Kidney (tissue), 14 donors: ENCODE results near the gene KIAA1328. TPM values are rescaled to one million over a fixed set of nuclear protein-coding genes. Genes with fewer than 3 reads are reported as not detected.

Experiments
- DNase-seq, 5 donors: peaks; one replicate each; pipeline ENCODE4 v3.0.0-alpha.2; 2013 to 2020
- FAIRE-seq: peaks from 2 replicates; lab custom pipeline; 2012; peaks lifted over from hg19 to GRCh38; lab: Jason Lieb, UNC
- H3K27ac ChIP-seq, 2 donors: one replicate each; pipeline ENCODE4 v1.7.0; 2013; ENCODE audit warnings: low read depth in 2 of 2, low read length in 2 of 2, inconsistent platforms in 1 of 2
- H3K27me3 ChIP-seq: one replicate; pipeline ENCODE4 v1.7.1; 2013; ENCODE audit warnings: low read length, inconsistent platforms; ENCODE audit not compliant: control insufficient read depth, insufficient read depth
- H3K36me3 ChIP-seq, 3 donors: one replicate each; pipeline versions ENCODE4 v1.7.0 to v1.7.1; 2013; ENCODE audit warnings: low read length in 3 of 3, control low read depth in 1 of 3, inconsistent platforms in 1 of 3; ENCODE audit not compliant: insufficient read depth in 3 of 3, control insufficient read depth in 2 of 3
- H3K4me1 ChIP-seq, 3 donors: one replicate each; pipeline versions ENCODE4 v1.7.0 to v1.7.1; 2013; ENCODE audit warnings: low read length in 3 of 3, inconsistent platforms in 1 of 3, low read depth in 1 of 3; ENCODE audit not compliant: control insufficient read depth in 2 of 3, insufficient read depth in 2 of 3
- H3K4me3 ChIP-seq, 3 donors: one replicate each; pipeline versions ENCODE4 v1.7.0 to v1.8.1; 2013; ENCODE audit warnings: low read length in 3 of 3, control low read depth in 1 of 3, inconsistent platforms in 1 of 3
- H3K9ac ChIP-seq, 3 donors: one replicate each; pipeline versions ENCODE4 v1.7.0 to v1.7.1; 2013; ENCODE audit warnings: low read length in 3 of 3, control low read depth in 1 of 3, inconsistent platforms in 1 of 3
- H3K9me3 ChIP-seq, 3 donors: one replicate each; pipeline versions ENCODE4 v1.7.0 to v1.7.1; 2013; ENCODE audit warnings: low read length in 3 of 3, control low read depth in 1 of 3, inconsistent platforms in 1 of 3; ENCODE audit not compliant: control insufficient read depth in 2 of 3, insufficient read depth in 1 of 3
- intact Hi-C: fragments of 100-400 bp; cut with DNase I; formaldehyde crosslinking; loops from one replicate; pipeline ENCODE4 v1.11.1; 2022
- polyA plus RNA-seq: library from polyadenylated mRNA; stranded (reverse); fragments of 350-450 nt; fragmentation: Illumina TruSeq; extraction: RNeasy Lipid Tissue Mini Kit (QIAGEN cat#74804); gene quantifications from one replicate; pipeline ENCODE4 v1.2.3, GENCODE V29; 2014; ENCODE audit warnings: low read depth, low replicate concordance; ENCODE audit not compliant: insufficient read depth
- total RNA-seq: library from RNA; stranded (reverse); fragmentation: NEBNext Ultra II Directional; extraction: Animal tissue kit (Norgen Biotek cat#: 25700); gene quantifications from one replicate; pipeline ENCODE4 v1.2.1, GENCODE V29; 2021
- TF ChIP-seq, protein P1 (sequence below): IDR thresholded peaks from 3 replicates; pipeline ENCODE4 v1.5.1; 2012; ENCODE audit warnings: mild to moderate bottlenecking, moderate library complexity, borderline replicate concordance; ENCODE audit not compliant: insufficient read depth; ENCODE audit errors: extremely low read depth
- donor health status: control.
- donor health status: control.
- donor health status: control.
- donor health status: control.
- donor health status: control.
- donor health status: DM: yes; HTN: yes; CAD: no.
- donor health status: Normal renal cell carcinoma (clear cell type).

The KIAA1328 gene
- total and polyA plus RNA-seq, 2 donors from 2014 or later: 2.7 to 11.6 TPM

- Histone ChIP-seq H3K4me1 (peaks cover 0 to 13% (median 2%) of the 10 kb centered on the region in 3 donors), H3K27ac (no peak overlapping the region), H3K9ac (no peak overlapping the region), H3K9me3 (no peaks in the 10 kb centered on the region), H3K36me3 (no peaks in the 10 kb centered on the region), H3K27me3 (no peaks in the 10 kb centered on the region), H3K4me3 (no peak overlapping the region)
- FAIRE-seq: no peak
- TF ChIP-seq, protein P1, sequence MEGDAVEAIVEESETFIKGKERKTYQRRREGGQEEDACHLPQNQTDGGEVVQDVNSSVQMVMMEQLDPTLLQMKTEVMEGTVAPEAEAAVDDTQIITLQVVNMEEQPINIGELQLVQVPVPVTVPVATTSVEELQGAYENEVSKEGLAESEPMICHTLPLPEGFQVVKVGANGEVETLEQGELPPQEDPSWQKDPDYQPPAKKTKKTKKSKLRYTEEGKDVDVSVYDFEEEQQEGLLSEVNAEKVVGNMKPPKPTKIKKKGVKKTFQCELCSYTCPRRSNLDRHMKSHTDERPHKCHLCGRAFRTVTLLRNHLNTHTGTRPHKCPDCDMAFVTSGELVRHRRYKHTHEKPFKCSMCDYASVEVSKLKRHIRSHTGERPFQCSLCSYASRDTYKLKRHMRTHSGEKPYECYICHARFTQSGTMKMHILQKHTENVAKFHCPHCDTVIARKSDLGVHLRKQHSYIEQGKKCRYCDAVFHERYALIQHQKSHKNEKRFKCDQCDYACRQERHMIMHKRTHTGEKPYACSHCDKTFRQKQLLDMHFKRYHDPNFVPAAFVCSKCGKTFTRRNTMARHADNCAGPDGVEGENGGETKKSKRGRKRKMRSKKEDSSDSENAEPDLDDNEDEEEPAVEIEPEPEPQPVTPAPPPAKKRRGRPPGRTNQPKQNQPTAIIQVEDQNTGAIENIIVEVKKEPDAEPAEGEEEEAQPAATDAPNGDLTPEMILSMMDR: no peak
- DNase-seq: no peak
- intact Hi-C loops: no loop called here
These were observed 2.2 kb downstream of the KIAA1328 start for GRCh38 chr18:36831139-36831538.

GRCh38 chr18:36833120-36833519 lies 4.2 kb downstream of the KIAA1328 start:
- Histone ChIP-seq H3K9me3 (no peaks in the 10 kb centered on the region), H3K27ac (no peak overlapping the region), H3K4me3 (no peak overlapping the region), H3K36me3 (no peaks in the 10 kb centered on the region), H3K4me1 (peaks cover 0 to 11% (median 2%) of the 10 kb centered on the region in 3 donors), H3K9ac (no peak overlapping the region), H3K27me3 (no peaks in the 10 kb centered on the region)
- intact Hi-C loops: no loop called here
- DNase-seq (no peak), FAIRE-seq (no peak)
- TF ChIP-seq, protein P1: no peak

- H3K27ac ChIP-seq: no peak overlapping the region
- no peak for DNase-seq
- no peaks in the 10 kb centered on the region for H3K27me3 ChIP-seq
- H3K4me3 ChIP-seq: no peak overlapping the region
- intact Hi-C loops: no loop called here
- H3K4me1 ChIP-seq: no peaks in the 10 kb centered on the region
- no peak overlapping the region for H3K9ac ChIP-seq
- TF ChIP-seq, protein P1: no peak
- H3K36me3 ChIP-seq: no peaks in the 10 kb centered on the region
- no peak for FAIRE-seq
- no peaks in the 10 kb centered on the region for H3K9me3 ChIP-seq
These were observed 7.0 kb downstream of the KIAA1328 start for GRCh38 chr18:36835927-36836326.

DNA sequence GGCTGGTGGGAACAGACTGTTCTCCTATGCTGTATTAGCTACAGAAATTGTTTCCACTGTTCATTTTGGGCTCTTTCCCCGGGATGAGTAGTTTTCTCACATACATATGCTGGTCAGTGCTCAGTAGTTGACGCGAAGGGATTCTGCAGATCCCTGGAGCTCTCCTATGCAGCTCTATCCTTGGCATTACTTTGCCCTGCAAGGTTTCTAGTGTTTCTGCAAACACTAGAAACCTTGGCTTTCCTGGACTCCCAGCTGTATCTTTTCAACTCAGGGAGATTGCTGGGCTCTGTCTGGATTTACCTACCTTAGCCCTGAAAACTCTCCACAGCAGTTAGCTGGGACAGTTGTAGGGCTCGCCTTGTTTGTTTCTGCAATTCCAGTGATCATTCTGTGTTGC lies 10.9 kb downstream of the KIAA1328 start:
- Histone ChIP-seq H3K9me3 (no peaks in the 10 kb centered on the region), H3K27me3 (no peaks in the 10 kb centered on the region), H3K36me3 (no peaks in the 10 kb centered on the region), H3K4me1 (no peaks in the 10 kb centered on the region), H3K27ac (no peak overlapping the region), H3K4me3 (no peak overlapping the region), H3K9ac (no peak overlapping the region)
- TF ChIP-seq, protein P1: no peak
- FAIRE-seq (no peak), DNase-seq (no peak)
- intact Hi-C loops: no loop called here
